Activated CD8-positive, alpha-beta T cell treated with anti-CD3 and anti-CD28 coated beads for 36 hours (primary cell): ENCODE measurements around the gene ZNF438. TPM values are rescaled to one million over a fixed set of nuclear protein-coding genes. Genes with fewer than 3 reads are reported as not detected.
"Not testable (repeated sequence)": the region's sequence is repeated elsewhere in the genome, so short reads cannot be mapped to it uniquely, and the experiment has no call there.

Source experiments
- ATAC-seq: fragments of 200-7000 bp; cut with Tn5 transposase; one replicate; pipeline ENCODE4 v1.10.0; 2021; ENCODE audit warnings: mild to moderate bottlenecking, moderate library complexity
- CTCF ChIA-PET: fragments of 350-600 bp; sonication (Branson Sonifier 250); formaldehyde crosslinking; loops from one replicate; lab custom pipeline; 2021; ENCODE audit warnings: antibody characterized with exemption; lab: Charles Lee
- POLR2A ChIA-PET: fragments of 350-600 bp; sonication (Branson Sonifier 250); formaldehyde crosslinking; loops from one replicate; lab custom pipeline; 2021; ENCODE audit warnings: antibody characterized with exemption; lab: Charles Lee
- DNase-seq: peaks from one replicate; pipeline ENCODE4 v3.0.0-alpha.2; 2020
- H3K27ac Mint-ChIP-seq: one replicate; pipeline ENCODE4 v1.8.0; 2021; ENCODE audit warnings: mild to moderate bottlenecking, mixed read lengths
- H3K27me3 Mint-ChIP-seq: one replicate; pipeline ENCODE4 v1.8.0; 2021; ENCODE audit warnings: mixed read lengths
- H3K36me3 Mint-ChIP-seq: one replicate; pipeline ENCODE4 v1.8.0; 2021; ENCODE audit warnings: low read depth, mixed read lengths
- H3K4me1 Mint-ChIP-seq: one replicate; pipeline ENCODE4 v1.8.0; 2021; ENCODE audit warnings: low read depth, mixed read lengths
- H3K4me3 Mint-ChIP-seq: one replicate; pipeline ENCODE4 v1.8.0; 2021; ENCODE audit warnings: mild to moderate bottlenecking, moderate library complexity, mixed read lengths
- H3K9me3 Mint-ChIP-seq: one replicate; pipeline ENCODE4 v1.8.0; 2021; ENCODE audit warnings: mixed read lengths
- intact Hi-C: fragments of 100-400 bp; cut with micrococcal nuclease; formaldehyde crosslinking; loops from one replicate; pipeline ENCODE4 v1.10.0; 2022
- total RNA-seq, 2 experiments: library from RNA; stranded (reverse); gene quantifications; one replicate each; pipeline ENCODE4 v1.2.3, GENCODE V29; 2021
- TF ChIP-seq, protein P1 (sequence below): fragments of 200-600 bp; IDR thresholded peaks from one replicate; pipeline ENCODE4 v1.8.0; 2022; ENCODE audit warnings: antibody characterized with exemption, mild to moderate bottlenecking

Gene ZNF438
- total RNA-seq, 2 experiments from 2014 or later, result 3.0 to 3.9 TPM

DNA sequence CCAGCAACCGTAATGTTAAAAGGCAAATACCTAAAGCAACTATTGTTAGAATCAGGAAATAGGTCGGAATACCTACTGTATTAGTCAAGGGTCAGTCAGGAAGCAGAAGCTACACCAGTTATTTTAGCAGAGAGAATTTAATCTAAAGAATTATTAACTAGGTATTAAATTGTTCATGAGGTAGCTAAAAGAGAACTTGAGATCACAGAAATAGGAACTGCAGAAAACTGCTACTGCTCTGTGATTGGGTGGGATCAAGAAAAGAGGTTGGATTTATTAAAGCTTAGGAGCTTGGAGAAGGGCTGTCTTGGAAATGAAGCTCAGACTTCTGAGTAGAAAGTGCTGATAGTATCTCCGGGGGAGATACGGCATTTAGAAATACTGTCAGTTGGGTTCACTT is 20.0 kb upstream of the ZNF438 start:
- intact Hi-C loops, result no loop called here
- TF ChIP-seq, protein P1, sequence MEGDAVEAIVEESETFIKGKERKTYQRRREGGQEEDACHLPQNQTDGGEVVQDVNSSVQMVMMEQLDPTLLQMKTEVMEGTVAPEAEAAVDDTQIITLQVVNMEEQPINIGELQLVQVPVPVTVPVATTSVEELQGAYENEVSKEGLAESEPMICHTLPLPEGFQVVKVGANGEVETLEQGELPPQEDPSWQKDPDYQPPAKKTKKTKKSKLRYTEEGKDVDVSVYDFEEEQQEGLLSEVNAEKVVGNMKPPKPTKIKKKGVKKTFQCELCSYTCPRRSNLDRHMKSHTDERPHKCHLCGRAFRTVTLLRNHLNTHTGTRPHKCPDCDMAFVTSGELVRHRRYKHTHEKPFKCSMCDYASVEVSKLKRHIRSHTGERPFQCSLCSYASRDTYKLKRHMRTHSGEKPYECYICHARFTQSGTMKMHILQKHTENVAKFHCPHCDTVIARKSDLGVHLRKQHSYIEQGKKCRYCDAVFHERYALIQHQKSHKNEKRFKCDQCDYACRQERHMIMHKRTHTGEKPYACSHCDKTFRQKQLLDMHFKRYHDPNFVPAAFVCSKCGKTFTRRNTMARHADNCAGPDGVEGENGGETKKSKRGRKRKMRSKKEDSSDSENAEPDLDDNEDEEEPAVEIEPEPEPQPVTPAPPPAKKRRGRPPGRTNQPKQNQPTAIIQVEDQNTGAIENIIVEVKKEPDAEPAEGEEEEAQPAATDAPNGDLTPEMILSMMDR, result no peak
- DNase-seq (no peak), ATAC-seq (no peak)
- ChIA-PET POLR2A (no interaction called here), CTCF (no interaction called here)
- Mint-ChIP-seq H3K36me3 (no peaks in the 10 kb centered on the region), H3K4me1 (no peaks in the 10 kb centered on the region), H3K27ac (no peak overlapping the region), H3K27me3 (no peaks in the 10 kb centered on the region), H3K4me3 (no peak overlapping the region), H3K9me3 (peaks cover 5% of the 10 kb centered on the region)

DNA sequence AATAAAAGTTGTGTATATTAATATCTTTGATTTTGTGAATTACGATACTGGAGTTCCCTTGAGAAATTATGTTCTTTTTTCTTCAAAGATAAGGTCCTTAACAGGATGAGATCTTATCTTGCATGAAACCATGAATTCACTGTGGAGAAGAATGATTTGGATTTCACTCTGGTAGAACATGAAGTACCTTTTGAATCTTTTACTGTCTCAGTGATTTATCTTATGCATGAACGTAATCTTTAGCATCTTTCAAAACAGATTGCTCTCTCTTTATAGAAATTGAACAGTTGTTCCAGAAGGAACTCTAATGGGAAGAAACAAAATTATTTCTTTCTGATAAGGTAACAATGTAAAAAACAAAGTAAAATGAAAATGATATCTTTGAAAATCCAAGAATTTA is 11.0 kb upstream of the ZNF438 start:
- DNase-seq (no peak), ATAC-seq (no peak)
- Mint-ChIP-seq H3K4me3 (no peak overlapping the region), H3K27me3 (no peaks in the 10 kb centered on the region), H3K27ac (no peak overlapping the region), H3K36me3 (no peaks in the 10 kb centered on the region), H3K9me3 (no peaks in the 10 kb centered on the region), H3K4me1 (peaks cover 5% of the 10 kb centered on the region)
- POLR2A ChIA-PET, result no interaction called here
- TF ChIP-seq, protein P1, result no peak
- CTCF ChIA-PET, result no interaction called here
- intact Hi-C loops, result no loop called here

DNA sequence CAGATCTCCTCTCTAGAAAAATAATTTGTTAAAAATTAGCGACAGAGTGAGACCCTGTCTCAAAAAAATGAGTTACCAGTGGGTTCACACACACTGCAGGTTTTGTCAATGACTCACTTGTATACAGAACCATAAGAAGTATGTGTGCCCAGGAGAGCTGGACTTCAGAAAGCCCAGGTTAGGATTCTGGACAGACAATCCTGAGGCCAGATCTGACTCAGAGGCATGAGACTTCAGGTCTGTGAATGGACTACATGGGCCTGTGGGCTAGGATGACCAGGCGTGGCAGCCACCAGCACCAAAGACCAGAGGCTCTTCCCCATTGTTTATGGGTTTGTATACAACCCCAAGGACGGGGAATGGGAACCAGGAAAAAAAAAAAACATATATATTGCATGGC is 9.3 kb upstream of the ZNF438 start:
- H3K4me1 Mint-ChIP-seq, result peaks cover 5% of the 10 kb centered on the region
- ChIA-PET CTCF (no interaction called here), POLR2A (no interaction called here)
- no peak overlapping the region for H3K4me3 Mint-ChIP-seq
- no peak overlapping the region for H3K27ac Mint-ChIP-seq
- DNase-seq (no peak), ATAC-seq (no peak)
- intact Hi-C loops, result no loop called here
- H3K27me3 Mint-ChIP-seq, result no peaks in the 10 kb centered on the region
- no peaks in the 10 kb centered on the region for H3K36me3 Mint-ChIP-seq
- TF ChIP-seq, protein P1, result no peak
- H3K9me3 Mint-ChIP-seq, result no peaks in the 10 kb centered on the region

DNA sequence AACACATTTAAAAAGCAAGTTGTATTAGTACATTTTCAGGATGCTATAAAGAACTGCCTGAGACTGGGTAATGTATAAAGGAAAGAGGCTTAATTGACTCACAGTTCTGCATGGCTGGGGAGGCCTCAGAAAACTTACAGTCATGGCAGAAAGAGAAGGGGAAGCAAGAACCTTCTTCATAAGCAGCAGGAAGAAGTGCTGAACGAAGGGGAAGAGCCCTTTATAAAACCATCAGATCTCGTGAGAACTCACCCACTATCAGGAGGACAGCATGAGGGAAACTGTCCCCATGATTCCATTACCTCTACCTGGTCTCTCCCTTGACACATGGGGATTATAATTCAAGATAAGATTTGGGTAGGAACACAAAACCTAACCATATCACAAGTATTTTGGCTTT is 7.3 kb upstream of the ZNF438 start:
- H3K9me3 Mint-ChIP-seq, H3K4me1 Mint-ChIP-seq, POLR2A ChIA-PET, H3K27me3 Mint-ChIP-seq, H3K36me3 Mint-ChIP-seq, DNase-seq, ATAC-seq, H3K27ac Mint-ChIP-seq, H3K4me3 Mint-ChIP-seq: not testable (repeated sequence)
- intact Hi-C loops, result loop anchor here (10.0 kb wide), 1 partner anchor 254 kb away; no protein-coding TSS in a partner anchor
- CTCF ChIA-PET, result interaction anchor here (0.6 to 1.4 kb wide), 4 partner anchors 33 to 844 kb away, joined by 3 read pairs; no protein-coding TSS in a partner anchor

DNA sequence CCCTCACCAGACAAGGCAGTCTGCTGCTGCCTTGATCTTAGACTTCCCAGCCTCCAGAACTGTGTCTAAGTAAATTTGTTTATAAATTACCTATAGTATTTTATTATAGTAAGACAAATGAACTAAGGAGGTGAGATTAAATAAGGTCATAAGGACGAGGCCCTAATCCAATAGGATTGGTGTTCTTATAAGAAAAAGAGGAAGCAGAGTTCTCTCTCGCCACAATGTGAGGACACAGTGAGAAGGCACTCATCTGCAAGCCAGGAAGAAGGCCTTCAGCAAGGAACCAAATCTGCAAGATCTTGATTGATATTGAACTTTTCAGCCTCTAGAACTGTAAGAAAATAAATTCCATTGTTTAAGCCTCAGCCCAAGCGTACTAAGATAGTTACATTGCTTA is 6.1 kb upstream of the ZNF438 start:
- Mint-ChIP-seq H3K4me1 (peaks cover 5% of the 10 kb centered on the region), H3K27ac (no peak overlapping the region), H3K36me3 (no peaks in the 10 kb centered on the region), H3K9me3 (no peaks in the 10 kb centered on the region), H3K27me3 (no peaks in the 10 kb centered on the region), H3K4me3 (no peak overlapping the region)
- POLR2A ChIA-PET, result no interaction called here
- ATAC-seq (no peak), DNase-seq (no peak)
- CTCF ChIA-PET, result no interaction called here
- TF ChIP-seq, protein P1, result no peak
- intact Hi-C loops, result loop anchor here (10.0 kb wide), 1 partner anchor 253 kb away; no protein-coding TSS in a partner anchor

DNA sequence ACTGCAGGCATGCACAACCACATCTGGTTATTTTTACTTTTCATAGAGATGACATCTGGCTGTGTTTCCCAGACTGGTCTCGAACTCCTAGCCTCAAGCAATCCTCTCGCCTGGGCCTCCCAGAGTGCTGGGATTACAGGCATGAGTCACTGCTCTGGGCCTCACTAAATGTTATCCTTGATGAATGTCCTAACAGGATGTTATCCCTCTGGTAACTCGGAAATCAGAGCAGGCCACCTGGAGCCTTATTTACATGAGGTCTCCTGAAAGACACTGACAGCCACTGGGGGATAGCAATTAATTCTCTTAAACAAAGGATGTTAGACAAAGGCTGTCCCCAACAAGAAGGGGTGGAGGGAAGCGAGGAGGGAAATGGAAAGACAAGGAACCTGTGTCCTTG is 4.5 kb upstream of the ZNF438 start:
- intact Hi-C loops, result loop anchor here (10.0 kb wide), 1 partner anchor 251 kb away; no protein-coding TSS in a partner anchor
- ChIA-PET POLR2A (no interaction called here), CTCF (interaction anchor here (2.0 kb wide), 1 partner anchor 11 kb away, joined by 4 read pairs; no protein-coding TSS in a partner anchor)
- DNase-seq (no peak), ATAC-seq (no peak)
- no peaks in the 10 kb centered on the region for H3K27me3 Mint-ChIP-seq
- H3K4me1 Mint-ChIP-seq, result peaks cover 5% of the 10 kb centered on the region
- H3K4me3 Mint-ChIP-seq, result no peak overlapping the region
- no peak overlapping the region for H3K27ac Mint-ChIP-seq
- no peaks in the 10 kb centered on the region for H3K9me3 Mint-ChIP-seq
- TF ChIP-seq, protein P1, result no peak
- no peaks in the 10 kb centered on the region for H3K36me3 Mint-ChIP-seq
